ENCODE results near the gene IL1R2. TPM values are rescaled to one million over a fixed set of nuclear protein-coding genes. Genes with fewer than 3 reads are reported as not detected.

The IL1R2 gene
- total RNA-seq, 2 experiments from 2014 or later: 1.1 TPM; not detected in 1

DNA sequence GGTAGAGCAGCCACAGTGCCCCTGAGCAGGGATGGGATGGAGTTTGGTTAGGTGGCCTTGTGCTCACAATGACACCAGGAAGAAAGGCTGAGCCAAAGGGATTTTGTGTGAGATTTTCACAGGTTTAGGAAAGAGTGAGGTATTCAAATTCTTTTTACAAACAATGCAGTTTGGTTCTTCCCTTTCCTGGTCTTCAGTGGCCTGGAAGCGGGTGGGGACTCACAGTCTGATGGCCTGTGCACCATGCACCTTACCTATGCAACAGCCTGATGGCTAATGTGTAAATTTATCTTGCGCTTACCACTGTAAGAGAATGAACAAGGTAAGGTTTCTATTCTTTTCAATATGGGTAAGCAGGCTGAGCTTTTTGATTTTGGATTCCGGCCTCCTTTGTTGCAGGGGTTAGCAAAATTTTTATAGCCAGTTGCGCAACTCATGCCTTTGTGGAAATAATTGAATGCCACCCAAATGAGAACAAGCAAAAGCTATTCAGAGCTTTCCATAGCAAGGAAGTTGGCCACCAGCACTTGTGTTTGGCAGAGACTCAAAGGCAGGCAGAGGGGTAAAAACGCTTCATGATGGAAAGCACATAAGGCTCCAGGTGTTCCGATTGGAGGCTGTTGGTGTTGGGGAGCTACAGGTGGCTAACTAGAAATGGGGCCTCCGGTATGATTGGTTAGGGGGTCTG lies 23.8 kb upstream of the IL1R2 start:
- DNase-seq: no peak
- Mint-ChIP-seq H3K27ac (no peak overlapping the region), H3K27me3 (no peaks in the 10 kb centered on the region), H3K36me3 (ENCODE audit: low read depth) (no peaks in the 10 kb centered on the region), H3K4me1 (ENCODE audit: low read depth) (no peaks in the 10 kb centered on the region), H3K4me3 (no peak overlapping the region), H3K9me3 (peaks cover 15% of the 10 kb centered on the region)
- ChIA-PET POLR2A (no interaction called here), CTCF (no interaction called here)
- intact Hi-C loops (cut with micrococcal nuclease): no loop called here
- no peak for TF ChIP-seq CTCF (IDR thresholded peaks at IDR 0.05)
- no peak for ATAC-seq

DNA sequence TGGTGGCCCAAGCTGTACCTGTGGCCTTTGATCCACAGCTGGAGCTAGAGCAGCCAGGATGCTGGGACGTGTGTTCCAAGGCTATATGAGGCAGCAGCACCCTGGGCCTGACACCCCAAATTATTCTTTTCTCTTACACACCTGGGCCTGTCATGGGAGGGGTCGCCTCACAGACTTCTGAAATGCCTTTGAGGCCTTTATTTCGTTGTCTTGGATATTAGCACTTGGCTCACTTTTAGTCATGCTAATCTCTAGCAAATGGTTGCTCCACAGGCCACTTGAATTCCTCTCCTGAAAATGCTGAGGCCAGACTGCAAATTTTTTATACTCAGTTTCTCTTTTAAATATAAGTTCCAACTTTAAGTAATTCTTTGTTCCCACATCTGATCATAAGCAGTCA lies 22.0 kb upstream of the IL1R2 start:
- H3K27me3 Mint-ChIP-seq: no peaks in the 10 kb centered on the region
- peaks cover 19% of the 10 kb centered on the region for H3K9me3 Mint-ChIP-seq
- H3K36me3 Mint-ChIP-seq (ENCODE audit: low read depth): no peaks in the 10 kb centered on the region
- TF ChIP-seq CTCF (IDR thresholded peaks at IDR 0.05): no peak
- no peak for DNase-seq
- ChIA-PET CTCF (interaction anchor here (1.4 kb wide), 1 partner anchor 86 kb away, joined by 3 read pairs; no protein-coding TSS in a partner anchor), POLR2A (no interaction called here)
- H3K4me3 Mint-ChIP-seq: no peak overlapping the region
- no peak overlapping the region for H3K27ac Mint-ChIP-seq
- ATAC-seq: no peak
- intact Hi-C loops (cut with micrococcal nuclease): no loop called here
- H3K4me1 Mint-ChIP-seq (ENCODE audit: low read depth): no peaks in the 10 kb centered on the region

- ATAC-seq (no peak), DNase-seq (no peak)
- Mint-ChIP-seq H3K4me3 (no peak overlapping the region), H3K9me3 (peaks cover 19% of the 10 kb centered on the region), H3K4me1 (ENCODE audit: low read depth) (no peaks in the 10 kb centered on the region), H3K27me3 (no peaks in the 10 kb centered on the region), H3K36me3 (ENCODE audit: low read depth) (no peaks in the 10 kb centered on the region), H3K27ac (no peak overlapping the region)
- intact Hi-C loops (cut with micrococcal nuclease): no loop called here
- ChIA-PET CTCF (interaction anchor here (1.4 kb wide), 1 partner anchor 87 kb away, joined by 3 read pairs; no protein-coding TSS in a partner anchor), POLR2A (no interaction called here)
- no peak for TF ChIP-seq CTCF (IDR thresholded peaks at IDR 0.05)
Observed at GRCh38 chr2:101970901-101971300, 20.9 kb upstream of the IL1R2 start.

DNA sequence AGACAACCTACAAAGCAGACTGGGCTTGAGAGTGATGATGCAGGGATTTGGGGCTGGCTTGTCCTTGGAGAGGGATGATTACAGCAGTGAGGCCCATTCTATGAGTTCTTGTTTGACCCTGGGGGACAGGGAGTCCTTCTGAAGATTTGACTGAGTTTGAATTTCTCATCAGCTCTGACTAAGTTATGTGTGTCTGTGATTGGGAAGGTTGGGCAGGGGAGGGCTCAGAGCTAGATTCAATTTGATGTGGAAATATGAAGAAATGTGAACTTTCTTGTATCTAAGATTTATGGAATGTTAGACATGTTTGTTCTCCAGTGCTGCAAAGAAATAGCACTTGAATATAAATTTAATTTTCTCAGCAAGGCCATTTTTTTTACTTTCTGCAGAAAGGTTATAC lies 19.9 kb upstream of the IL1R2 start:
- no peak overlapping the region for H3K27ac Mint-ChIP-seq
- ChIA-PET POLR2A (no interaction called here), CTCF (interaction anchor here (0.6 kb wide), 1 partner anchor 384 kb away, joined by 3 read pairs; the partner anchor contains the start of gene IL18R1)
- no peaks in the 10 kb centered on the region for H3K36me3 Mint-ChIP-seq (ENCODE audit: low read depth)
- intact Hi-C loops (cut with micrococcal nuclease): no loop called here
- no peaks in the 10 kb centered on the region for H3K27me3 Mint-ChIP-seq
- DNase-seq: no peak
- peaks cover 19% of the 10 kb centered on the region for H3K9me3 Mint-ChIP-seq
- no peak overlapping the region for H3K4me3 Mint-ChIP-seq
- H3K4me1 Mint-ChIP-seq (ENCODE audit: low read depth): no peaks in the 10 kb centered on the region
- ATAC-seq: no peak
- no peak for TF ChIP-seq CTCF (IDR thresholded peaks at IDR 0.05)

- no peak overlapping the region for H3K27ac Mint-ChIP-seq
- H3K4me1 Mint-ChIP-seq (ENCODE audit: low read depth): no peaks in the 10 kb centered on the region
- DNase-seq (no peak), ATAC-seq (no peak)
- ChIA-PET POLR2A (no interaction called here), CTCF (no interaction called here)
- TF ChIP-seq CTCF (IDR thresholded peaks at IDR 0.05): no peak
- H3K9me3 Mint-ChIP-seq: peaks cover 19% of the 10 kb centered on the region
- H3K36me3 Mint-ChIP-seq (ENCODE audit: low read depth): no peaks in the 10 kb centered on the region
- H3K27me3 Mint-ChIP-seq: no peaks in the 10 kb centered on the region
- no peak overlapping the region for H3K4me3 Mint-ChIP-seq
- intact Hi-C loops (cut with micrococcal nuclease): no loop called here
Observed at GRCh38 chr2:101972621-101973434, 18.9 kb upstream of the IL1R2 start.
